Left lobe of liver (tissue), 2 donors: ENCODE measurements around the gene TIMM22. TPM values are rescaled to one million over a fixed set of nuclear protein-coding genes. Genes with fewer than 3 reads are reported as not detected.
"Not testable (repeated sequence)": the region's sequence is repeated elsewhere in the genome, so short reads cannot be mapped to it uniquely, and the experiment has no call there.

Experiments
- ATAC-seq: fragments of 200-7000 bp; cut with Tn5 transposase; one replicate; pipeline ENCODE4 v1.9.1; 2020; ENCODE audit warnings: mild to moderate bottlenecking, moderate library complexity
- DNase-seq: peaks from one replicate; pipeline ENCODE4 v3.0.0-alpha.2; 2020; ENCODE audit warnings: low spot score
- total RNA-seq: library from RNA; stranded (reverse); gene quantifications from one replicate; pipeline ENCODE4 v1.2.1, GENCODE V29; 2021
- donor health status: DM: no; HTN: no; CAD: no; lungs with moderate emphysema.
- donor health status: DM: no; HTN: yes; CAD: no.

TIMM22 gene
- total RNA-seq, 1 donor from 2014 or later: 4.2 TPM

- not testable (repeated sequence) for ATAC-seq, DNase-seq
Measured at GRCh38 chr17:971861-972260, 25.1 kb upstream of the TIMM22 start.

GRCh38 chr17:973053-973452 is 23.9 kb upstream of the TIMM22 start:
- ATAC-seq: no peak

GRCh38 chr17:974778-975177 is 22.2 kb upstream of the TIMM22 start:
- not testable (repeated sequence) for DNase-seq

More at GRCh38 chr17:973053-973452, 23.9 kb upstream of the TIMM22 start:
- DNase-seq: no peak

GRCh38 chr17:975371-975915 is 21.5 kb upstream of the TIMM22 start:
- no peak for DNase-seq
- no peak for ATAC-seq

More at GRCh38 chr17:974778-975177, 22.2 kb upstream of the TIMM22 start:
- not testable (repeated sequence) for ATAC-seq

- ATAC-seq (no peak), DNase-seq (no peak)
Measured at GRCh38 chr17:976312-976711, 20.6 kb upstream of the TIMM22 start.

- ATAC-seq: no peak
- DNase-seq: no peak
Measured at GRCh38 chr17:977166-977565, 19.8 kb upstream of the TIMM22 start.

GRCh38 chr17:978103-979093 is 18.5 kb upstream of the TIMM22 start:
- peak; percentile 49 for DNase-seq
- no peak for ATAC-seq

- ATAC-seq: peak; percentile 35
Measured at GRCh38 chr17:979212-979538, 17.8 kb upstream of the TIMM22 start.

GRCh38 chr17:979539-980405 is 17.2 kb upstream of the TIMM22 start, which contains the start of gene NXN:
TSS of gene NXN (minus strand) at chr17:979776.
- DNase-seq: peak; percentile 90
- peak; percentile 94 for ATAC-seq

More at GRCh38 chr17:979212-979538, 17.8 kb upstream of the TIMM22 start:
- DNase-seq: no peak

GRCh38 chr17:980406-981291 is 16.3 kb upstream of the TIMM22 start:
- ATAC-seq: peak; percentile 70
- DNase-seq: peak; percentile 79

- DNase-seq: no peak
- ATAC-seq: no peak
Measured at GRCh38 chr17:981292-981658, 15.7 kb upstream of the TIMM22 start.

- DNase-seq (no peak), ATAC-seq (no peak)
Measured at GRCh38 chr17:983921-984320, 13.0 kb upstream of the TIMM22 start.

GRCh38 chr17:986322-986929 is 10.5 kb upstream of the TIMM22 start:
- DNase-seq: no peak
- no peak for ATAC-seq

- ATAC-seq (no peak), DNase-seq (no peak)
Measured at GRCh38 chr17:987931-988330, 9.0 kb upstream of the TIMM22 start.

GRCh38 chr17:988561-988960 is 8.4 kb upstream of the TIMM22 start:
- ATAC-seq (no peak), DNase-seq (no peak)

- ATAC-seq: no peak
- no peak for DNase-seq
Measured at GRCh38 chr17:992933-993332, 4.0 kb upstream of the TIMM22 start.

- ATAC-seq, DNase-seq: not testable (repeated sequence)
Measured at GRCh38 chr17:995324-995723, 1.6 kb upstream of the TIMM22 start.

- no peak for ATAC-seq
- DNase-seq: no peak
Measured at GRCh38 chr17:998111-998510, 1.2 kb downstream of the TIMM22 start.

- ATAC-seq: peak; percentile 11
- peak; percentile 63 for DNase-seq
Measured at GRCh38 chr17:1000597-1001461, 3.9 kb downstream of the TIMM22 start.
